ENCODE measurements around the gene EFNA1.
"Not testable (repeated sequence)": the region's sequence is repeated elsewhere in the genome, so short reads cannot be mapped to it uniquely, and the experiment has no call there.

Gene EFNA1

GRCh38 chr1:155092641-155093040 is 35.0 kb upstream of the EFNA1 start:
- no peak for DNase-seq

DNA sequence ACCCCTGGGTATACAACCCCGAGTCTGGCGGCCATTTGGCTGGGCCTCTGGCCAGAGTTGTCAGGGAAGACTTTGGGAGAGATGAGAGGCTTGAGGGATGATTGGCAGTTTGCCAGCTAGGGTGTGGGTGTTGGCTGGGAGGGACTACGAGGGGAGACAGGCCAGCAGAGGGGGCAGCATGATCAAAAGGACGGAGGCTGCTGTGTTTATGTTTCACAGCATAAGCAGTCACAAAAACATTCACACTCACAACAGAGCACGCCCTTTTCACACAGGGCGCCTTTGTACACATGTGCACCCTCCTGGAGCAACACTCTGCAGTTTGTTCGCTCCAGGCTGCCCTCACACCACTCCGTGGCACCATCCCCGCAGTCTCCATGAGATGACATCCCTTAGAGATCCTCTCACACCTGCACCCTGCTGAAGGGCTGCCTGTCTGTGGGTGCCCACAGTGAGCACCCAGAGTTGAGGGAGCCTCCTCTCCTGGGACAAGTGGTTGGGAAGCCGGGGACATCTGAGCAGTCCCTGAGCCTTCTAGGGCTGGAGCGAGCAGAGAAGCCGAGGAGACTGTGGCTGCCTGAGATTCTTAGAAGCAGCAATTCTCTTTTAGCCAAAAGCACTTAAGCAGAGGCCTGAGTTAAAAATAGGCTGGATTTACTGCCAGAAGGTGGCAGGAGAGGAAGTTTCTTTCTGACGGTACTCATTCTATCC is 33.6 kb upstream of the EFNA1 start:
- DNase-seq, result no peak

GRCh38 chr1:155094622-155094948 is 33.1 kb upstream of the EFNA1 start:
- no peak for DNase-seq

GRCh38 chr1:155099331-155099730 is 28.3 kb upstream of the EFNA1 start:
- DNase-seq, result no peak

GRCh38 chr1:155103325-155103724 is 24.4 kb upstream of the EFNA1 start:
- no peak for DNase-seq

DNA sequence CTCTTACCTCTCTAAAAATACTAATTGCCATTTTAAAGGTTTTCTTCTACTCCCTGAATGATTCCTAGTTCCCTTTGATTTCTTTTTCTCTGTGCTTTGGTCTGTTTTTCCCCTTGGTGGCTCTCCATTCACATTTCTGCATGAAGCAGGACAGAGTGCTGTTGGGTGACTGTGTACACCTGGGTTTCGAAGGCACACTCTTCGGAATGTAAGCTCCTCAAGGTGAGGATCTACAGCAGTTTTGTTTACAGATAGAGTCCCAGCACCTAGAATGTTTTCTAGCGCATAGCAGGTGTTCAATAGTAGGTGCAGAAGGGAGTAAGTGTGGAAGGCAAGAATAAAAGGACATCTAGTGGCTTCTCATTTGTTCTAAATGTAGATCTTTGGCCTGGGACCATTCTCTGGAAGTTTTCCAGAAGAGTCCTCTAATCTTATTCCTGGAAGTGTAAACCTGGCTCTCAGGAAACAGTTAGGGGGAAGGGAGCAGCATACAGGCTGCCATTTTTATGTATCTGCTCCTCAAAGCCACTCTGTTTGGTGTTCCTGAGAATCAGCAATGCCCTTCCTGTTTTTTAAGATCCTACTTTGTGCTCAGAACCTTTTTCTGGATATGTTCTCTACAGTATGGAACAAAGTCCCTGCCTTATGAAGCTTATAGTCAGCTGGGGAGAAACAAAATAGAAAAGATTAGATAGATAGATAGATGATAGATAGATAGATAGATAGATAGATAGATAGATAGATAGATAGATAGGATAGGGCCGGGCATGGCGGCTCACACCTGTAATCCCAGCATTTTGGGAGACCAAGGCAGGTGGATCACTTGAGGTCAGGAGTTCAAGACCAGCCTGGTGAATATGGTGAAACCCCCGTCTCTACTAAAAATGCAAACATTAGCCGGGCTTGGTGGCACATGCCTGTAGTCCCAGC is 22.8 kb upstream of the EFNA1 start:
- no peak for DNase-seq

DNA sequence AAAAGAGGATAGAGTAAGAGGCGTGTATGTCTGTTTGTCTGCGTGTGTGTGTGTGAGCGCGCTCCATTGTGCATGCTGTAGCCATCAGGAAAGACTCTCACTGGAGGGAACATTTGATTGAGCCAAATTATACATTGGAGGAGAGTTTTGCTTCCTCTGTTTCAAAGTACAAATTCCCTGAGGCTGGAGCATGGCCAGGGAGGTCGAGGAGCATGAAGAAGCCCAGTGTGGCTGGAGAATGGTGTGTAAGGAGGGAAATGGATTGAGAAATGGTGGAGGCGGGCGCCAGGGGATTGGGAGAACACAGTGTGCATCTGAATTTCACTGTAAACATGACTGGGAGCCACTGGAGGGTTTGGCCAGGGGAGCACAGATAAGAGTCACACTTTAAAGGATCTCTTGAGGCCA is 22.1 kb upstream of the EFNA1 start:
- DNase-seq, result no peak

GRCh38 chr1:155106862-155107261 is 20.8 kb upstream of the EFNA1 start:
- DNase-seq, result no peak

DNA sequence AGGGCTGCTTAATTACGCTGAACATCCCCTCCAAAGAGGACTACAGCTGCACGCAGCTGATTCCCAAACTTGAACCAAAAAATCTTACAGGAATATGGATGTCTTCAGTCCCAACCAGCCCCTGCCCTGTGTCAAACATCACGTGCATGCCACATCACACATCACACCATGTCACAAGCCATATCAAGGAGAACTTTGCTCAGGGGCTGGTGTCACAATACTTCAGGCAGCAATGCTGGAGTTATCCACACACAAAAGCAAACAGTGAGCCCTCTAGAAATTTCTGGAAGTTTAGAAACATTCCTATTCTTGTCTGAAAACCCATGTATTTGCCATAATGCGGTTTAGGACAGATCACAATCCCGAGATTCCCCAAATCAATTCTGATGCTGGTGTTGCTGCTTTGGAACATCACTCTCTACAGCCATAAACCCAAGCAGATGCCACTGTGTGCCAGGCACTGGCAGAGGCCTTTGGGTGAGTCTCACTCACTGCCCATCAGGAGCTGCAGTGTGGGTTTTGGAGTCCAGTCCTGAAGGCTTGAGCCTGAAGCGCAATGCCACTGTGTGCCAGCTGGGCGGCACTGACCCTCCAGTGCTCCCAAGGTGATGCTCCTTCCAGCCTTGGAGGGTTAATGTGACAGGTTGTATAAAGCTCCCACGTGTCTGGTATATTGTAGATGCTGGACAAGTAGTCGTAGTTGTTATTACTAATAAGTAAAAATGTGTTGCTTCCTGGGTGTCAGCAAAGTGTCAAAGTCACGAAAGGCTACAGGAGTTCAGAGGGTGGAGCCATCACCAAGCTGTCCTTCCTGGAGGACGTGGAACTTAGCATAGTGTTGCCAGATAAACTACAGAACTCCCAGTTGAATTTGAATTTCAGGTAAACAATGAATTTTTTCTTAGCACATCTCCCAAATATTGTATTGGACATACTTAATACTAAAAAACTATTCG is 20.1 kb upstream of the EFNA1 start:
- DNase-seq, result no peak

GRCh38 chr1:155108296-155108695 is 19.4 kb upstream of the EFNA1 start:
- no peak for DNase-seq

DNA sequence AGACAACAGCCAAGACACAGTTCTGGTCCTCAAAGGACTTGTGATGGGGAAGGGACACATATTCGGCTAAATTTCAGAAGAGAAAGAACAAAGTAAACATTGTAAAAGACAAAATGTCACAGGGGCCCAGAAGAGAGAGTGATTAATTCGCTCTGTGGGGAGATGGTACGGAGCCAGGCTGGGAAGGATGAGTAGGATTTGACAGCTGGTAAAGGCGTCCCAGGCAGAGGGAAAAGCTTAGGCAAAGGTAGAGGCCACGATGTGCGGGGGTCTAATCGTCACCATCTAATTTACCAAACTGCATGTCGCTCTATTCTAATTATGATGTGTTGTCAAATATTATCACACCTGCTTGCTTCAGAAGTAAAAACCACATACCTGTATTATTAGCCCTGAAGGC is 17.3 kb upstream of the EFNA1 start:
- DNase-seq, result no peak

DNA sequence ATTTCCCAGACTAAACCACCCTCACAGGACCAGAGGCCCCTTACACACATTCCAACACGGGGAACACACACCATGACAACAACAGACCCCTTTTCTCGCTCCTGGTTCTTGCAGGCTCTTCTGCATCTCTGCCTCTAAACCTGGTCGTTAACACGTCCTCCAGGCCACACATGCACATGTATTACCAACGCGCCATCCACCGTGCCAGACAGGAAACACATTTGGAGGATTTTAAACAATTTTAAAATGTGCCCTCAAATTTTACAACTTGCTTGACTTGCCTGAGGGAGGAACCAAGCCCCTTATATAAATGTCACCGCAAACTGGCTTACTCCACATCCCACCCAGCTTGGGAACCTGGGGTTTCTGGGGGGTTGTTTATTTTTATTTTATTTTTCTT is 16.9 kb upstream of the EFNA1 start:
- no peak for DNase-seq

DNA sequence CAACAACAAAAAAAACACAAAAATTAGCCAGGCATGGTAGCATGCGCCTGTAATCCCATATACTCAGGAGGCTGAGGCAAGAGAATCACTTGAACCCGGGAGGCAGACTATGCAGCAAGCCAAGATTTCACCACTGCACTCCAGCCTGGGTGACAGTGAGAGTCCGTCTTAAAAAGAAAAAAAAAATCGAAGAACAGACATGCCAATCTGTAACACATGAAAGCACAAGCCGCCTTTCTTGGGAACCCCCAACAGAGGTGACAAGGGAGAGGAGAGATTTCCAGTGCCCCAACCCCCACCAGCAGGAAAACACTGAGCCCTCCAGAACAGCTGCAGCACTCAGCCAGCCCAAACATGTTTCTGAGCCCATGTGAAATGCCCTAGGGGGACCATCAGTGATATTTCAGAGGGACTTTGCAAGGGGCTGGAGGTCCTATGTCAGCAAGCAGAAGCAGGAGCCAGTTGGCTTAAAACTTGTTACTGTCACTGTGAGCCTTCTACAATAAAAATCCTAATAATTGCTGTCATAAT is 14.2 kb upstream of the EFNA1 start:
- DNase-seq, result no peak

GRCh38 chr1:155116113-155116764 is 11.4 kb upstream of the EFNA1 start:
- no peak for DNase-seq

DNA sequence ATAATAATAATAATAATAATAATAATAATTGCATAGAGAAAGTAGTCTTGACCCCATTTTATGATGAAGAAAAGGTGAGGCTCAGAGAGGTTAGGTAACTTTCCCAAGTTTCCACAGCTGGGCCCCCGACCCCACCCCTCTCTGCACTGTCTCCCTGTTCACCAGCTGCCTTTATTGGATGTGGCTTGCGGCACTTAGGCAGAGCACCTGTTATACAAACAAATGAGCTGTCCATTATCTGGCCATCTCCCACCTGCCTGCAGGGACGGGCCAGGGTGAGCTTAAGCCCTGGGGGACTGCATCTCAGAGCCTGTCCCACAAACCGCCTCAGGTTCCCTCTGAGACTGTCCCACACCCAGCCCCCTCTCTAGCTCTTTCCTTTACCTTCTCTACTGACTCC is 10.1 kb upstream of the EFNA1 start:
- no peak for DNase-seq

DNA sequence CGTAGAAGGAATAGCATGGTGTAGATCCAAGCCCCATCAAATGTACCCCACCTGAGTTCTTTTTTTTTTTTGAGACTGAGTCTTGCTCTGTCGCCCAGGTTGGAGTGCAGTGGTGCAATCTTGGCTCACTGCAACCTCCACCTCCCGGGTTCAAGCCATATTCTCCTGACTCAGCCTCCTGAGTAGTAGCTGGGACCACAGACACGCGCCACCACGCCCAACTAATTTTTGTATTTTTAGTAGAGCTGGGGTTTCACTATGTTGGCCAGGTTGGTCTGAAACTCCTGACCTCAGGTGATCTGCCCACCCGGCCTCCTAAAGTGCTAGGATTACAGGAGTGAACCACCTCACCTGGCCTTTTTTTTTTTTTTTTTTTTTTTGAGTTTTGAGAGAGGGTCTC is 9.6 kb upstream of the EFNA1 start:
- DNase-seq, result not testable (repeated sequence)

- DNase-seq, result no peak
These were observed 7.4 kb upstream of the EFNA1 start for GRCh38 chr1:155120253-155120652.

GRCh38 chr1:155121249-155121648 is 6.4 kb upstream of the EFNA1 start:
- no peak for DNase-seq

- no peak for DNase-seq
These were observed 5.4 kb upstream of the EFNA1 start for GRCh38 chr1:155122308-155122707.

DNA sequence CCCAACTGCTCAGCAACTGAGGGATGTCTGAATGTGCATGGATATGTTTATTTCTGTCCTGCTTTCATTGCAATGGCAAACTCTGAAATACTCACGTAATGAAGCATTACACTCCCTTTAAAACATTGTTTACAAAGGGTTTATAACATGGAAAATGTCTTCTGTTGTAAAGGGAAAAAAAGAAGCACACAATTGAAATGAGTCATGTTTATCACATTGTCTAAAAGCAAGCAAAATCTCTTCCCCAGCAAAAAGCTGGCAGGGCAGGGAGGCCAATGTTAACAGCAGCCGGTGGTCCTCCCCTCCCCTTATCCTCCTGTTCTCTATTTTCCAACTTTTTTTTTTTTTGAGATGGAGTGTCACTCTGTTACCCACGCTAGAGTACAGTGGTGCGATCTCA is 3.9 kb upstream of the EFNA1 start:
- no peak for DNase-seq

DNA sequence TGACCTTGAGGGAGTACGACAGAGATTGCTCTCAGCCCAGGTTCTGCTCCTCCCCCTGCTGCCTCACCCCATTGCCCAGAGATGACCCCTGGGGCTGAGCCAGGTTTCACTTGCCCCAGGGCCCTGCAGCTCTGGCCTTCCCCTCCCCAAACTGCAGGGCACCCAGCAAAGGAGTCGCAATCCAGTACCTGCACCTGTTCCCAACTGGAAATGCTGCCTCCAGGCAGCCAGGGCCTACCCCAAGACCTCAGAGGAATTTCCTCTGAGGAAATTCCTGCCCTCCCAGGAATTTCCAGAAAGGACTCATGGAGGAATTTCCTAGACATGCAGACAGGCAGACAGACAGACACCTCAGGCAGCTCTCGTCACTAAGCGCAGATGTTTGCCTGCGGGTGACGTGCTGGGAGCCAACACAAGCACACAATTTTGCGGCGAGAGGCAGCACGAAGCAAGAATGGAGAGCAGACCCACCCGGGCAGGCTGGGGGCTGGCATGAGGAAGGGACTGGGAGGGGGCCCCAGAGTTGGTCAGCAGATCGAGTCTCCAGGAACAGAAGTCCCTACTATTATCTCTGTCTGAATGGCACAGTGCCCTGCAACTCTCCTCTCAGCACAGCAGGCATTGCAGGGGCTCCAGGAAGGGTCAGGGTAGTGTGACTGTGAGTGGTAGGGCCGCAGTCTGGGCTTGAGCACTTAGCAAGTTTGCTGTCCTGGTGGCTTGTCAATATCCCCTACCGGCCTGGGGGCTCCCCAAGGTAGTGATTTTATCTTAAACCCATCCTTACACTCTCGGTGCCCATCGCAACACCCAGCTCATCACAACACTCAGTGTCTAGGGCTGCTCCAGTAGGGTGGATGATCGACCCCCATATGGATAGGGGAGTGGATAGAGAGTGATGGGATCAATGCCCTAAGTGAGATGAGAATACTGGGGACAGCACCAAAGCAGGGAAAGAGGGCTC is 2.9 kb upstream of the EFNA1 start:
- no peak for DNase-seq
